ENCODE results near the gene NFKB2. TPM values are rescaled to one million over a fixed set of nuclear protein-coding genes. Genes with fewer than 3 reads are reported as not detected.

The NFKB2 gene
- total RNA-seq, 1 experiment from 2014 or later, result 27.6 TPM

GRCh38 chr10:102424916-102425315 is 29.4 kb downstream of the NFKB2 start (continued):
- TF ChIP-seq ZNF263 (CRISPR knock-in tag; IDR thresholded peaks at IDR 0.05; ENCODE audit: low read depth) (no peak), E2F4 (CRISPR knock-in tag; IDR thresholded peaks at IDR 0.05; ENCODE audit: borderline replicate concordance, low read depth) (no peak), ZNF219 (CRISPR knock-in tag; IDR thresholded peaks at IDR 0.05; ENCODE audit: borderline replicate concordance) (no peak), ZNF423 (CRISPR knock-in tag; IDR thresholded peaks at IDR 0.05) (no peak), PRDM15 (CRISPR knock-in tag; IDR thresholded peaks at IDR 0.05) (no peak)

GRCh38 chr10:102425444-102425843 is 29.9 kb downstream of the NFKB2 start:
- POLR2A ChIA-PET, result no interaction called here
- ATAC-seq (no peak), DNase-seq (ENCODE audit: low spot score) (no peak)
- Mint-ChIP-seq H3K36me3 (peaks cover 9% of the 10 kb centered on the region; the same call in 1 of the 2 replicates), H3K27ac (no peak overlapping the region), H3K27me3 (ENCODE audit: low read depth) (peaks cover 11% of the 10 kb centered on the region), H3K4me1 (peaks cover 9% of the 10 kb centered on the region), H3K9me3 (no peaks in the 10 kb centered on the region), H3K4me3 (no peak overlapping the region)
- CTCF ChIA-PET, result interaction anchor here (1.0 to 6.7 kb wide), 2 partner anchors 21 to 26 kb away, joined by 3 to 68 read pairs; no protein-coding TSS in a partner anchor
- TF ChIP-seq E2F4 (CRISPR knock-in tag; IDR thresholded peaks at IDR 0.05; ENCODE audit: borderline replicate concordance, low read depth) (no peak), ZNF423 (CRISPR knock-in tag; IDR thresholded peaks at IDR 0.05) (no peak), JUN (CRISPR knock-in tag; IDR thresholded peaks at IDR 0.05) (no peak), HMGXB4 (CRISPR knock-in tag; IDR thresholded peaks at IDR 0.05) (no peak), CREM (CRISPR knock-in tag; IDR thresholded peaks at IDR 0.05) (no peak), KAT7 (CRISPR knock-in tag; IDR thresholded peaks at IDR 0.05; ENCODE audit: borderline replicate concordance) (no peak), TEAD1 (CRISPR knock-in tag; IDR thresholded peaks at IDR 0.05) (no peak), SOX15 (CRISPR knock-in tag; IDR thresholded peaks at IDR 0.05) (no peak), ZNF219 (CRISPR knock-in tag; IDR thresholded peaks at IDR 0.05; ENCODE audit: borderline replicate concordance) (no peak), FOXK1 (CRISPR knock-in tag; IDR thresholded peaks at IDR 0.05) (no peak), NR1H2 (CRISPR knock-in tag; IDR thresholded peaks at IDR 0.05) (no peak), CDX4 (CRISPR knock-in tag; IDR thresholded peaks at IDR 0.05; ENCODE audit: borderline replicate concordance) (no peak), HMGA2 (CRISPR knock-in tag; IDR thresholded peaks at IDR 0.05) (no peak)

All from WTC11 (cell line).